HG02981 (cell line): ENCODE data around the gene IL6.

ENCODE experiments used
- ATAC-seq: cut with Tn5 transposase; IDR thresholded peaks from one replicate; pipeline ENCODE4 v1.9.1; 2021; ENCODE audit warnings: mild to moderate bottlenecking, moderate library complexity; ENCODE audit not compliant: unreplicated experiment

IL6 gene

GRCh38 chr7:22726345-22726906 is 574 bp upstream of the IL6 start:
- ATAC-seq = peak; percentile 71

GRCh38 chr7:22727714-22728035 is 675 bp downstream of the IL6 start:
- ATAC-seq = no peak

GRCh38 chr7:22728401-22729029 is 1.5 kb downstream of the IL6 start:
- ATAC-seq = no peak

- no peak for ATAC-seq
Measured at GRCh38 chr7:22729180-22729825, 2.3 kb downstream of the IL6 start.

- ATAC-seq = no peak
Measured at GRCh38 chr7:22730066-22730710, 3.2 kb downstream of the IL6 start.

GRCh38 chr7:22730921-22731654 is 4.1 kb downstream of the IL6 start:
- no peak for ATAC-seq

GRCh38 chr7:22731766-22732165 is 4.8 kb downstream of the IL6 start:
- ATAC-seq = no peak

GRCh38 chr7:22732556-22733126 is 5.6 kb downstream of the IL6 start:
- no peak for ATAC-seq

- ATAC-seq = no peak
Measured at GRCh38 chr7:22733761-22734160, 6.8 kb downstream of the IL6 start.

- ATAC-seq = no peak
Measured at GRCh38 chr7:22743014-22743413, 16.0 kb downstream of the IL6 start.

GRCh38 chr7:22751341-22751740 is 24.3 kb downstream of the IL6 start:
- no peak for ATAC-seq

- no peak for ATAC-seq
Measured at GRCh38 chr7:22757338-22757994, 30.5 kb downstream of the IL6 start.

GRCh38 chr7:22758576-22758975 is 31.6 kb downstream of the IL6 start:
- no peak for ATAC-seq

- ATAC-seq = no peak
Measured at GRCh38 chr7:22759721-22760120, 32.7 kb downstream of the IL6 start.

GRCh38 chr7:22762866-22763265 is 35.9 kb downstream of the IL6 start:
- no peak for ATAC-seq

- peak; percentile 74 for ATAC-seq
Measured at GRCh38 chr7:22765609-22766008, 38.6 kb downstream of the IL6 start.

- no peak for ATAC-seq
Measured at GRCh38 chr7:22771194-22771871, 44.3 kb downstream of the IL6 start.

GRCh38 chr7:22771872-22772228 is 44.9 kb downstream of the IL6 start:
- ATAC-seq = no peak

- ATAC-seq = no peak
Measured at GRCh38 chr7:22772885-22773284, 45.9 kb downstream of the IL6 start.

- no peak for ATAC-seq
Measured at GRCh38 chr7:22776964-22777363, 50.0 kb downstream of the IL6 start.
